Liver (tissue), 9 donors: Measurements from ENCODE around the gene IQSEC3. TPM values are rescaled to one million over a fixed set of nuclear protein-coding genes. Genes with fewer than 3 reads are reported as not detected.
A peak's percentile ranks its signal among the peaks of the same experiment; 100 is the strongest.
"Not testable (repeated sequence)": the region's sequence is repeated elsewhere in the genome, so short reads cannot be mapped to it uniquely, and the experiment has no call there.

Source experiments
- DNase-seq: peaks from one replicate; pipeline ENCODE4 v3.0.0-alpha.2; 2017; ENCODE audit warnings: low spot score
- H3K27ac ChIP-seq, 2 donors: one replicate each; pipeline ENCODE4 v1.7.0; 2013; ENCODE audit warnings: inconsistent platforms in 2 of 2, low read length in 2 of 2, control low read depth in 1 of 2, low read depth in 1 of 2, mild to moderate bottlenecking in 1 of 2
- H3K27me3 ChIP-seq, 4 donors: one replicate each; pipeline versions ENCODE4 v1.6.1 to v1.7.0; 2013; ENCODE audit warnings: low read length in 3 of 4, inconsistent platforms in 1 of 4, mild to moderate bottlenecking in 1 of 4, moderate library complexity in 1 of 4; ENCODE audit not compliant: control insufficient read depth in 4 of 4, insufficient read depth in 4 of 4
- H3K36me3 ChIP-seq, 4 donors: one replicate each; pipeline versions ENCODE4 v1.6.1 to v1.7.0; 2013; ENCODE audit warnings: low read length in 3 of 4, mild to moderate bottlenecking in 3 of 4, low read depth in 1 of 4, moderate library complexity in 1 of 4; ENCODE audit not compliant: control insufficient read depth in 4 of 4, insufficient read depth in 3 of 4
- H3K4me1 ChIP-seq, 4 donors: one replicate each; pipeline versions ENCODE4 v1.6.1 to v1.7.0; 2013; ENCODE audit warnings: low read length in 3 of 4, mild to moderate bottlenecking in 3 of 4, moderate library complexity in 1 of 4; ENCODE audit not compliant: control insufficient read depth in 4 of 4, insufficient read depth in 4 of 4
- H3K4me3 ChIP-seq, 3 donors: one replicate each; pipeline versions ENCODE4 v1.6.1 to v1.7.0; 2013; ENCODE audit warnings: low read length in 3 of 3, control low read depth in 1 of 3, low read depth in 1 of 3, mild to moderate bottlenecking in 1 of 3
- H3K9ac ChIP-seq, 2 donors: one replicate each; pipeline ENCODE4 v1.7.0; 2013; ENCODE audit warnings: low read length in 2 of 2, mild to moderate bottlenecking in 2 of 2, moderate library complexity in 2 of 2, control low read depth in 1 of 2, low read depth in 1 of 2
- H3K9me3 ChIP-seq, 4 donors: one replicate each; pipeline versions ENCODE4 v1.6.1 to v1.7.0; 2013; ENCODE audit warnings: low read length in 3 of 4; ENCODE audit not compliant: control insufficient read depth in 4 of 4
- EGR1 ChIP-seq, 2 donors: IDR thresholded peaks; 2 replicates each; pipeline ENCODE4 v1.6.1; 2016 to 2018; ENCODE audit warnings: antibody characterized with exemption in 2 of 2, low read depth in 2 of 2
- FOXA1 ChIP-seq: IDR thresholded peaks from 2 replicates; pipeline ENCODE4 v1.6.1; 2016; ENCODE audit warnings: antibody characterized with exemption
- FOXA2 ChIP-seq: IDR thresholded peaks from 2 replicates; pipeline ENCODE4 v1.6.1; 2016; ENCODE audit warnings: antibody characterized with exemption
- HNF4A ChIP-seq, 2 donors: conservative IDR thresholded peaks; 2 replicates each; pipeline ENCODE4 v1.6.1; 2016; ENCODE audit warnings: antibody characterized with exemption in 2 of 2, mild to moderate bottlenecking in 2 of 2
- JUND ChIP-seq, 2 donors: IDR thresholded peaks; 2 replicates each; pipeline ENCODE4 v1.6.1; 2016; ENCODE audit warnings: antibody characterized with exemption in 2 of 2
- NR2F2 ChIP-seq: IDR thresholded peaks from 2 replicates; pipeline ENCODE4 v1.6.1; 2016; ENCODE audit warnings: antibody characterized with exemption
- RXRA ChIP-seq, 2 donors: IDR thresholded peaks; 2 replicates each; pipeline ENCODE4 v1.6.1; 2017 to 2018; ENCODE audit warnings: antibody characterized with exemption in 2 of 2, mild to moderate bottlenecking in 1 of 2
- SP1 ChIP-seq: IDR thresholded peaks from 2 replicates; pipeline ENCODE4 v1.6.1; 2018; ENCODE audit warnings: antibody characterized with exemption, mild to moderate bottlenecking
- YY1 ChIP-seq: IDR thresholded peaks from 2 replicates; pipeline ENCODE4 v1.6.1; 2016; ENCODE audit warnings: antibody characterized with exemption, mild to moderate bottlenecking
- WGBS: extraction: QIAGEN DNeasy Blood & Tissue Kit; methylation state at CpG from one replicate; pipeline ENCODE4 v1.1.7; 2013; 5-methylcytosine and 5-hydroxymethylcytosine counted together
- polyA plus RNA-seq, 2 donors: library from polyadenylated mRNA; stranded (reverse) in 1 of 2; unstranded in 1 of 2; fragments of 200-250 nt in 1 of 2; fragments of >200 nt in 1 of 2; fragmentation: Nextera tagmentation in 1 of 2; extraction: Ambion mirVana in 1 of 2; gene quantifications; one replicate each; pipeline versions ENCODE4 v1.2.1 to v1.2.3, GENCODE V29; 2013 to 2015
- total RNA-seq, 2 donors: library from RNA; depleted of rRNA; stranded (reverse); fragments of >200 nt; gene quantifications; one replicate each; pipeline ENCODE4 v1.2.3, GENCODE V29; 2014
- TF ChIP-seq, protein P1 (sequence below): IDR thresholded peaks from 2 replicates; pipeline ENCODE4 v1.6.1; 2016; ENCODE audit warnings: antibody characterized with exemption
- TF ChIP-seq, protein P2 (sequence below): IDR thresholded peaks from 2 replicates; pipeline ENCODE4 v1.6.1; 2016; ENCODE audit warnings: antibody characterized with exemption, mild to moderate bottlenecking
- TF ChIP-seq, protein P3 (sequence below): IDR thresholded peaks from 2 replicates; pipeline ENCODE4 v1.6.1; 2016; ENCODE audit warnings: antibody characterized with exemption
- TF ChIP-seq, protein P4 (sequence below): IDR thresholded peaks from 2 replicates; pipeline ENCODE4 v1.6.1; 2016; ENCODE audit warnings: antibody characterized with exemption
- TF ChIP-seq, protein P5 (sequence below): fragments of 150-350 bp; IDR thresholded peaks from 2 replicates; pipeline ENCODE4 v1.5.1; 2017; ENCODE audit warnings: improper control_type of control experiment, low read depth, low read length; ENCODE audit not compliant: missing input control
- donor health status: healthy.
- donor health status: healthy.
- donor health status: healthy.
- donor health status: healthy.
- donor health status: healthy.

Gene IQSEC3
- total and polyA plus RNA-seq, 4 donors, result under 0.01 to 0.79 (median 0.48) TPM

DNA sequence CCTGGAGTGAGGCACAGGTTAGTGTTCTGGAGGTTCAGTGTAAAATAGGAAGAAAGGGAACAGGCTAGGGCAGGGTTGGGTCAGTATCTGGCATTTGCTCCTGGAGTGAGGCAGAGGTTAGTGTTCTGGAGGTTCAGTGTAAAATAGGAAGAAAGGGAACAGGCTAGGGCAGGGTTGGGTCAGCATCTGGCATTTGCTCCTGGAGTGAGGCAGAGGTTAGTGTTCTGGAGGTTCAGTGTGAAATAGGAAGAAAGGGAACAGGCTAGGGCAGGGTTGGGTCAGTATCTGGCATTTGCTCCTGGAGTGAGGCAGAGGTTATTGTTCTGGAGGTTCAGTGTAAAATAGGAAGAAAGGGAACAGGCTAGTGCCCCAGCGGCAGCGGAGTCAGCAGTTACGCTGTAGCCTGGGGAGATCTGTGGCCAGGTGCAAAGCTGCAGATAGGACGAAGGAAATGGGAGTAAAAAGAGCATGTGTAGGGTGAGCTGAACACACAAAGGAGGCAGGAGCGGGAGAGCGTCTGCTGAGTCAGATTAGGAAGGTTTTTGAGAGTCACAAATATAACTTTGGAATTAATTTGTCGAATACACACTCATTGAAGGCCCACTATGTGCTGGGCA, 67.2 kb downstream of the IQSEC3 start:
- TF ChIP-seq NR2F2, result peak; percentile 91
- H3K4me1 ChIP-seq, DNase-seq, H3K9me3 ChIP-seq, H3K9ac ChIP-seq, H3K36me3 ChIP-seq, H3K27ac ChIP-seq, H3K4me3 ChIP-seq, H3K27me3 ChIP-seq: not testable (repeated sequence)
- WGBS, result 85% methylated on average over 7 of the region's 7 CpGs

DNA sequence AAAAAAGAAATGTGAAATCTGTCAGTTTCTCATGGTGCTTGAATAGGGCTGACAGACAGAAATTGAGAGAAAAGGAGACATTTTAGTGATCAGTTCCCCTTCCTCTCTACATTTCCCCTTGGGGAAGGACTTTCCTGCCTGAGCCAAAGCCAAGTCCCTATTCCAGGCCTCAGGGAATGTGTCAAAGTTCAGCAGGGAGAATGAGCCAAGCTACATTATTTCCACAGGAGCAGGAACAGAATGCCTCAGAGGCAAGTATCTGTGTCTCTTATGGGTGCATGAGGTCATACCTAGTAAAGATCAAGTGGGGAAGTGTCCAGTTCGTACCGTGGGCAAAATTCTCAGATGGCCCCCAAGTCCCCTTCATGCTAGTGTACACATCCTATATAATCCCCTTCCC, 68.6 kb downstream of the IQSEC3 start:
- peaks cover 0 to 2% (median under 1%) of the 10 kb centered on the region in 4 donors for H3K27me3 ChIP-seq
- H3K27ac ChIP-seq, result no peak overlapping the region

More for the DNA sequence above, 68.6 kb downstream of the IQSEC3 start:
- TF ChIP-seq FOXA2 (no peak), YY1 (no peak), HNF4A (conservative IDR thresholded peaks at IDR 0.05) (no peak), FOXA1 (no peak), EGR1 (IDR thresholded peaks at IDR 0.05; ENCODE audit: low read depth in 2 of 2) (no peak), RXRA (IDR thresholded peaks at IDR 0.05) (no peak), JUND (IDR thresholded peaks at IDR 0.05) (no peak), SP1 (no peak), NR2F2 (no peak)
- TF ChIP-seq, protein P1, sequence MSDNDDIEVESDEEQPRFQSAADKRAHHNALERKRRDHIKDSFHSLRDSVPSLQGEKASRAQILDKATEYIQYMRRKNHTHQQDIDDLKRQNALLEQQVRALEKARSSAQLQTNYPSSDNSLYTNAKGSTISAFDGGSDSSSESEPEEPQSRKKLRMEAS, result no peak
- TF ChIP-seq, protein P2, sequence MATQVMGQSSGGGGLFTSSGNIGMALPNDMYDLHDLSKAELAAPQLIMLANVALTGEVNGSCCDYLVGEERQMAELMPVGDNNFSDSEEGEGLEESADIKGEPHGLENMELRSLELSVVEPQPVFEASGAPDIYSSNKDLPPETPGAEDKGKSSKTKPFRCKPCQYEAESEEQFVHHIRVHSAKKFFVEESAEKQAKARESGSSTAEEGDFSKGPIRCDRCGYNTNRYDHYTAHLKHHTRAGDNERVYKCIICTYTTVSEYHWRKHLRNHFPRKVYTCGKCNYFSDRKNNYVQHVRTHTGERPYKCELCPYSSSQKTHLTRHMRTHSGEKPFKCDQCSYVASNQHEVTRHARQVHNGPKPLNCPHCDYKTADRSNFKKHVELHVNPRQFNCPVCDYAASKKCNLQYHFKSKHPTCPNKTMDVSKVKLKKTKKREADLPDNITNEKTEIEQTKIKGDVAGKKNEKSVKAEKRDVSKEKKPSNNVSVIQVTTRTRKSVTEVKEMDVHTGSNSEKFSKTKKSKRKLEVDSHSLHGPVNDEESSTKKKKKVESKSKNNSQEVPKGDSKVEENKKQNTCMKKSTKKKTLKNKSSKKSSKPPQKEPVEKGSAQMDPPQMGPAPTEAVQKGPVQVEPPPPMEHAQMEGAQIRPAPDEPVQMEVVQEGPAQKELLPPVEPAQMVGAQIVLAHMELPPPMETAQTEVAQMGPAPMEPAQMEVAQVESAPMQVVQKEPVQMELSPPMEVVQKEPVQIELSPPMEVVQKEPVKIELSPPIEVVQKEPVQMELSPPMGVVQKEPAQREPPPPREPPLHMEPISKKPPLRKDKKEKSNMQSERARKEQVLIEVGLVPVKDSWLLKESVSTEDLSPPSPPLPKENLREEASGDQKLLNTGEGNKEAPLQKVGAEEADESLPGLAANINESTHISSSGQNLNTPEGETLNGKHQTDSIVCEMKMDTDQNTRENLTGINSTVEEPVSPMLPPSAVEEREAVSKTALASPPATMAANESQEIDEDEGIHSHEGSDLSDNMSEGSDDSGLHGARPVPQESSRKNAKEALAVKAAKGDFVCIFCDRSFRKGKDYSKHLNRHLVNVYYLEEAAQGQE, result no peak
- TF ChIP-seq, protein P3, sequence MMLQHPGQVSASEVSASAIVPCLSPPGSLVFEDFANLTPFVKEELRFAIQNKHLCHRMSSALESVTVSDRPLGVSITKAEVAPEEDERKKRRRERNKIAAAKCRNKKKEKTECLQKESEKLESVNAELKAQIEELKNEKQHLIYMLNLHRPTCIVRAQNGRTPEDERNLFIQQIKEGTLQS, result no peak
- TF ChIP-seq, protein P4, sequence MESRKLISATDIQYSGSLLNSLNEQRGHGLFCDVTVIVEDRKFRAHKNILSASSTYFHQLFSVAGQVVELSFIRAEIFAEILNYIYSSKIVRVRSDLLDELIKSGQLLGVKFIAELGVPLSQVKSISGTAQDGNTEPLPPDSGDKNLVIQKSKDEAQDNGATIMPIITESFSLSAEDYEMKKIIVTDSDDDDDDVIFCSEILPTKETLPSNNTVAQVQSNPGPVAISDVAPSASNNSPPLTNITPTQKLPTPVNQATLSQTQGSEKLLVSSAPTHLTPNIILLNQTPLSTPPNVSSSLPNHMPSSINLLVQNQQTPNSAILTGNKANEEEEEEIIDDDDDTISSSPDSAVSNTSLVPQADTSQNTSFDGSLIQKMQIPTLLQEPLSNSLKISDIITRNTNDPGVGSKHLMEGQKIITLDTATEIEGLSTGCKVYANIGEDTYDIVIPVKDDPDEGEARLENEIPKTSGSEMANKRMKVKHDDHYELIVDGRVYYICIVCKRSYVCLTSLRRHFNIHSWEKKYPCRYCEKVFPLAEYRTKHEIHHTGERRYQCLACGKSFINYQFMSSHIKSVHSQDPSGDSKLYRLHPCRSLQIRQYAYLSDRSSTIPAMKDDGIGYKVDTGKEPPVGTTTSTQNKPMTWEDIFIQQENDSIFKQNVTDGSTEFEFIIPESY, result no peak
- TF ChIP-seq, protein P5, sequence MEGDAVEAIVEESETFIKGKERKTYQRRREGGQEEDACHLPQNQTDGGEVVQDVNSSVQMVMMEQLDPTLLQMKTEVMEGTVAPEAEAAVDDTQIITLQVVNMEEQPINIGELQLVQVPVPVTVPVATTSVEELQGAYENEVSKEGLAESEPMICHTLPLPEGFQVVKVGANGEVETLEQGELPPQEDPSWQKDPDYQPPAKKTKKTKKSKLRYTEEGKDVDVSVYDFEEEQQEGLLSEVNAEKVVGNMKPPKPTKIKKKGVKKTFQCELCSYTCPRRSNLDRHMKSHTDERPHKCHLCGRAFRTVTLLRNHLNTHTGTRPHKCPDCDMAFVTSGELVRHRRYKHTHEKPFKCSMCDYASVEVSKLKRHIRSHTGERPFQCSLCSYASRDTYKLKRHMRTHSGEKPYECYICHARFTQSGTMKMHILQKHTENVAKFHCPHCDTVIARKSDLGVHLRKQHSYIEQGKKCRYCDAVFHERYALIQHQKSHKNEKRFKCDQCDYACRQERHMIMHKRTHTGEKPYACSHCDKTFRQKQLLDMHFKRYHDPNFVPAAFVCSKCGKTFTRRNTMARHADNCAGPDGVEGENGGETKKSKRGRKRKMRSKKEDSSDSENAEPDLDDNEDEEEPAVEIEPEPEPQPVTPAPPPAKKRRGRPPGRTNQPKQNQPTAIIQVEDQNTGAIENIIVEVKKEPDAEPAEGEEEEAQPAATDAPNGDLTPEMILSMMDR, result no peak
- Histone ChIP-seq H3K36me3 (no peaks in the 10 kb centered on the region), H3K4me3 (no peak overlapping the region), H3K9ac (no peak overlapping the region), H3K4me1 (peaks cover 0 to 3% (median 3%) of the 10 kb centered on the region in 4 donors), H3K9me3 (no peaks in the 10 kb centered on the region)
- no peak for DNase-seq
- 42% methylated on average over 2 of the region's 2 CpGs for WGBS
